HG02981 (cell line): ENCODE results near the gene NRXN3.
"Not testable (repeated sequence)": the region's sequence is repeated elsewhere in the genome, so short reads cannot be mapped to it uniquely, and the experiment has no call there.

Experiments
- ATAC-seq: cut with Tn5 transposase; IDR thresholded peaks from one replicate; pipeline ENCODE4 v1.9.1; 2021; ENCODE audit warnings: mild to moderate bottlenecking, moderate library complexity; ENCODE audit not compliant: unreplicated experiment

NRXN3 gene

DNA sequence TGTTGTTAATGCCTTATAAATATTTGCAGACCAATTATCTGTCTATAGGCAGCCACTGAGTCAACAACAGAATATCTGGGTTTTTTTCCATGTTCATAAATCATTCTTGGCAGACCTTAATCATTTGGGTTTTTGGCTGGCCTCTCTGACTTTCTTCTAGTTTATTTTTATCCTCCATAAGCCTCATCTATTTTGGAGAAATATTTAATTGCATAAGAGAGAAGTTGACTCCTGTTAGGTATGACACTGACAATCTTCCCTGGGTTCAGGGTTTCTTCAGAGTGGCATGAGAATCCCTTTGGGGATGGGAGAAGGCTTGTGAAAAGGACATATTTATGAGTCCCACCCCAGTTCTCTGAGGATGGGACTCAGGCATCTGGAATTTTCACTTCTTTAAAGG, 299.8 kb downstream of the NRXN3 start:
- ATAC-seq: no peak

DNA sequence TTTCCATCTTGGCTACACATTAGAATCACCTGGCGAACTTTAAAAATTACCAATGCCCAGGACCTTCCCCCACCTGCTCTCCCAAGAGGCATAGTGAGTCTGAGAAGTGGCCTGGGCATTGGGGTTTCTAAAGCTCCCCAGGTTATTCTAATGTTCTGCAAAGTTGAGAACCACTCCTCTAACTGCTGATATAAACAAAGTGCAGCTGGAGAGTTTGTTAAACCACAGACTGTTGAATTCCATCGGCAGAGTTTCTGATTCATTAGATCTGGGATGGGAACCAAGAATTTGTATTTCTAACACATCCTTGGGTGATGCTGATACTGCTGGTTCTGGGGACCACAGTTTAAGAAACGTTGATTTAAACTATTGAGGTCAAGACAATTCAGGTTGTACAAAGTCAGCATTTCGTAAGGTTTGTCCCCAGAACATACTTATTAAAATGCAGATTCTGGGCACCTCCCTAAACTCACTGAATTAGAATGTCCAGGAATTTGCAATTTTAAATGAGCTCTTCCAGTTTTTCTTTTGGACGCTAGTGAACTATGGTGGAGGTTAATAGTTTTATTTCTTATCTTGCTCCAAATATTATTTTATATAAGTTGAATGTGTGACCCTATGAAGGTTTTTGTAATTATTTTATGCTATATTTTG, 309.1 kb downstream of the NRXN3 start:
- no peak for ATAC-seq

DNA sequence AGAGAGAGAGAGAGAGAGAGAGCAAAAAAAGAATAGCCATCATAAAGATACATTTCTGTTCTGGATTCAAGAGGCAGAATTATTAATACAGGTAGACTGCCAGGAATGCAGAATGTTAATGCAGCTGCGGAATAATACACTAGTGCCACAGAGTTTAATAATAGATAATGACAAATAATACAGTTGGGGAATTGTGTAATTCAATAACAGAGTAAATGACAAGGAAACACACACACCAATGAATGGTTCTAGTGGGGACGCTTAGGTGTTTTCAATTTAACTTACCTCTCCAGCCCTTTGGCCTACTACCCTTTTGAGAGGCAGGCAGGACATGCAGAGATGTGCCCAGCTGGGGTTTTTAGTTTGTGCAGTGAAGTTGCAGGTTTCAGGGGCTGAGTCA, 313.9 kb downstream of the NRXN3 start:
- ATAC-seq: no peak

DNA sequence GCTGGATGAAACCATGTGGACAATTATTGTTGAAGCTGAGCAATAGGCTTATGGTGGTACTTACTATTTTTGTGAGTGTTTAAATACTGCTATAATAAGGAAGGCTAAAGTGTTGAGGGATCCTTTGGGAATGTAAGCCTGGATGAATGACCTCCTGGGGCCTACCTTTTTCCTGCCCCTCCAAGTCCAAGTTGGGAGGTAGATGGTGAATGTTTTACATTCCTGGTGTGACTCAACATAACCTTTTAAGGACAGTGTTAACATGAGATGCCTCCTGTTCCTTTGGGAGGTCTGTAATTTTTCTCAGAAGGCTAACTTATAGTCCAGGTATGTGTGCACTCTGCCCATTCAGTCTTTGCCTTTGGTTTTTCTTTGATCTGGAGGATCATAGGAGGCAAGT, 315.9 kb downstream of the NRXN3 start:
- ATAC-seq: no peak

DNA sequence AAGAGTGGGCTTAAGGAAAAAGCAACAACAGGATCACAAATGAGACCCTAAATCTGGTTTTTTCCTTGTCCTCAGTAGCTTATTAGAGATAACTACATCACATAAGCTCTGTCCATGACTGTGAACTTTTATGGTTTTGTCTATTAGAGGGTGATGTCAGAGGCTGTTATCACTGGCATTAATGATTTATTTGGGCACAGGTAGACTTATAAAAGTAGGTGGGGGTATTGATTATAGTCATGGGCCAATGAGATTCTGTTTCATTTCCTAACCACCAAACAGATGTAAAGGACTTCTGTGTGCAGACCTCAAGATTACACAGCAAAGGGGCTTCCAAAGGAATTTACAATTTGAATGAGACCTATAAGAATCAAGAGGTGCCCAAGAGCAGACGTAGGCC, 316.4 kb downstream of the NRXN3 start:
- ATAC-seq: no peak

DNA sequence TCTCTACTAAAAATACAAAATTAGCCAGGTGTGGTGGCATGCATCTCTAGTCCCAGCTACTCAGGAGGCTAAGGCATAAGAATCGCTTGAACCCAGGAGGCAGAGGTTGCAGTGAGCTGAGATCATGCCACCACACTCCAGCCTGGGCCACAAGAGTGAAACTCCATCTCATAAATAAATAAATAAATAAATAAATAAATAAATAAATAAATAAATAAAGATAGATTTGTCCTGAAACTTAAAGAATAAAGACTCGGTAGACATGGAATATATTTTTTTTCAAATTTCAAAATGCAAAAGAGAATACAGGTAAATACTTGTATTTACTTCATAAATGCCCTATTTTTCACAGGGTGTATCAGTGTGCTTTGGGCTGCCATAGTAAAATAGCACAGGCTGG, 317.4 kb downstream of the NRXN3 start:
- not testable (repeated sequence) for ATAC-seq

DNA sequence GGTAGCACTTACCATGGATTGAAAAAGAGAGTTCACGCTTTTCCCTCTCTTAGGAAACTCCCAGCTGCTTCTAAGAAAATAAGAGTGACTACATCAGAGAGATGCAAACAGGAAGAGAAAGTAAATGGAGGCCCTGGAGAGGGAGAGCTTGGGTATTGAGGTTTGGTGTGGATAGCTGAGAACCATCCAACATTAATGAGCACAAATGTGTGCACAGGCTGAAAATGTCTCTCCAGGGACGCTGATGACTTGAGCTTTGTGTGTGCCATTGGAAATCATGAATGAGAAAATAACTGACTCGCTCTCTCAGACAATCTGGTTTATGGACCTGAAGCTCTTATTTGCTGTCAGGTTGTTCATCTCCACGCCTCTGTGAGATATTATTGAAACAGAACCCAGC, 318.8 kb downstream of the NRXN3 start:
- ATAC-seq: no peak

DNA sequence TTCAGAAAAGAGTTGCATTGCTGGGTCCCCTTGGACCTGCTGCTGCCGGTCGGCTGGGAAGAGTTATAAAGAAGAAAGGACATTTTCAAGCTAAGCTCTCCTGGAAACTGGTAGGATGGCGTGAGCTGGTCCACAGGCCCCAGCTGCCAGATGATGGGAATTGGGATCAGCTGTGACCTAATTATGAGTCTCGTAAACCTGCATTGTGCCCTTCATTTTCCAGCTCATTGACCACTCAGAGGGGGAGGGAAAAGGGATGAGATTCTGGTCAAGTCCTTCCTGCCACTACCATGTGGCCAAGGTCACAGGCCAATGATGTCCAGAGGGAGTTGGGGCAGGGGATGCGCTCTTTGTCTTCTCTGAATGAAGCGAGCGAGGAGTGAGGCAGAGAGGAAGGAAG, 320.9 kb downstream of the NRXN3 start:
- no peak for ATAC-seq

DNA sequence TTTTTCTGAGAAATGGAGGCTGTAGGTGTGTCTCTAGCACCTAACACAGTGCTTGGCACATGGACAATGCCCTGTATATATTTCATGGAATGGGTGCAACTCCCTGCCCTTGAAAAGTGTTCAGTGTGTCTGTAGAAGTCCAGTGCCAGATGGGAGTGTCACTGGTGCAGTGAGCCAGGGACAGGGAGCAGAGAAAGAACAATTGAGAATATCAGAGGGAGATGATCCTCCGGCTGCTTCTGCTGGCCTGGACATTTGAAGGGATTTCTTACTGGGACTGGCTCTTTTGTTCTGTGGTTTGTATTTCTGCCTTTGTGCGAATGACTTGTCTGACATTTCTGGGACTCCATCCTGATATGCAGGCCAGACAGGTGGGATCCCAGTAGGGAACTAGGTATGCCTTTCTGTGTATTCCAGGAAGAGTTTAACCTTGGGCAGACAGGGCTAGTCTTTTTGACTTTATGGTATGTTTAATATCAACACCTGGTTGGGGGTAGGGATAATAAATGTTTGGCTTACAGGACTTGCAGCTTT, 328.0 kb downstream of the NRXN3 start:
- ATAC-seq: no peak

DNA sequence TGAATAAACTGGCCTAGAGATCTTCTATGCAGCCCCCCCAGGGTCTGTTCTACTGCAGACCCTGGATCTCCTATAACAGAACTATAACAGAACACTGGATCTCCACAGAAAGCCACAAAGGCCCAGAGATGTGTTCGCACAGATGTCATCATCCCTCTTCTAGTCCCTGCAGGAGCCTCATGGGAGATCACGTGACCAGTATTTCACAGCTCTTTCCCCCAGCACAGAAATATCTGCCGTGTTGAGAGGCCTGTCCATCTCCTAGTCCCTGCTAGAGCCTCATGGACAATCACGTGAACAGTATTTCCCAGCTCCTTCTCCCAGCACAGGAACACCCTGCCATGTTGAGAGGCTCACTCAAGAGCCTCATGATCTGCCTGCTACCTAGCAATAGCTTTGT, 331.7 kb downstream of the NRXN3 start:
- ATAC-seq: no peak

DNA sequence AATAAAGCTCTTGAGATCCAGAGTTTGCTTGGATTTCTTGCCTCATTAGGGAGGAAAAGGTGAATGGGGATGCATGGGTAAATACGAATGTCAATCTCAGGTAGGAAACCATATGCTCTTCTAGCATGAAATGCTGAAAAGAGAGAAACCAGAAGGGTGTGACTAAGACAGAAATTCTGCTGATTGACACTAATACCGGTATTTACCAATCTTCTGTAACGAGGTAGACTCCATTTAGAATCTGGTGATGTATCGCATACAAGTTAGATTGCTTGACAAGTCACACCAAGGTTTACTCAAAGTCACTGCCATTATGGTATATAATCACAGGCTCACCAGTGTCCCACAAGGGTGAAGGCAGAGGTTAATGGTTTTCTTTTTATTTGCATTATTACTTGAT, 337.9 kb downstream of the NRXN3 start:
- ATAC-seq: no peak

DNA sequence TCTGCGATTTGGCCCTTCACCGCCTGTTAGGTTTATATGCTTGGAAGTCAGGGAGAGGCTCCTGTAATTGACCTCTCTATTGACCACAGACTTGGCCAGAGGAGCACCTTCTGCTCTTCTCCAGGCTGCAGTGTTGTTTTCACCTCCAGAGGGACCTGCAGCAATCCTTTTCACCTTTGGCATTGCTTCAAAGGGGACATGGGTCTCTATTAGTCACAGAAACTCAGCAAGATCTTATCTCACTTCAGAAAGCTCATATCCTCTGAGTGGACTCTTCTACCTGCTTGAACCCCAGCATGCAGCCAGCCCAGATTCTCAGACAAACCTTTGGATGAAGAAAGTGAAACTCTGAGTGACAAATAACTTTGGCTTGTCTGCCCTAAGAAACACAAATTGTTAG, 339.3 kb downstream of the NRXN3 start:
- ATAC-seq: no peak

DNA sequence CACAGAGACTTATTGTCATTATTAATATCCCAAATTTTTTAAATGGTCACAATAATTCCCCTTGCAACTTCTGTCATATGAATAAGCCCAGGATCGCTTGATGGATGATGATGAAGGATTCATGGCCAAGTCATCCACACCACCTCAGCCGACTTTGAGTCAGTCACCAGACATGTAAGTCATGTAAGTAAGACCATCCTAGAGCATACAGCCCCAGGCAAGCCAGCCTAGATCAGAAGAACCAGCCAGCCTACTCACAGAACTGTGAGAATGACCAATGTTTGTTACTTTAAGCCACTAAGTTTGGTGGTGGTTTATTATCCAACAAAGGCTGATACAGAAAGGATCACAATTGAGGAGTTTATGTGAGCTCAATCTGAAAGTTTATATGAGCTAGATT, 341.8 kb downstream of the NRXN3 start:
- ATAC-seq: no peak

DNA sequence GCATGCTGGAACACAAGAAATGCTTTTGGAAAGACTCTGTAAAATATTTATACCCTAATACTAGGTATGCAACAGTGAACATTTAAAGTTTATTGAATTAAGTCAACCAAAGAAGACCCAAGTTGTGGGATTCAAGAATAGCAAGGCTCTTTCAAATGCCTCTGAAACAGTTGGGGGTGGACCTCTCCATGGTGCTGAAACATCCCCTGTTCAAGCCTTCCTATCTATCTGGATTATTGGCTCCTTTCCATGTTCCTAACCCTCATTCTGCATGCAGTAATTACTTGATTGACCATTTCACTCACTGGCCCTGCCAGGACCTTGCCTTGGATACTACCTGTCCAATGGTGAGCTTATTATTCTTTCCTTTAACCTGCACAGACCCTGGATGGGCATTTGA, 349.7 kb downstream of the NRXN3 start:
- ATAC-seq: no peak

DNA sequence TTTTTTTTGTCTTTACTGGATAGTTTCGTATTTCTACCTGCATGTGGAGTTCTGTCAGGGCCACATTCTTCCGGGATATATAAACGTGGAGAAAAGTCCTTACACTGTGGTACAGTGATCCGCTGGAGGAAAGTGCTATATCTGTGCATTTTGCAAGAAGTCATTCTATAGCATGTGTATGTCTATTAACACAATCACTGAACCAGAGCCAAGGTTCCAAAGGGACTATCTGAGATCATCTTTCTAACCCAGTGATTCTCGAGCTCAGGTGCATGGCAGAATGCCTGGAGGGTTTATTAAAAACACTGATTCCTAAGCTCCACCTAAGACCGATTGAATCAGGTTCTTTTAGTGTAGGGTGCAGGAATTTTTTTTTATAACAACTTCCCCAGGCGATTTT, 354.0 kb downstream of the NRXN3 start:
- no peak for ATAC-seq

DNA sequence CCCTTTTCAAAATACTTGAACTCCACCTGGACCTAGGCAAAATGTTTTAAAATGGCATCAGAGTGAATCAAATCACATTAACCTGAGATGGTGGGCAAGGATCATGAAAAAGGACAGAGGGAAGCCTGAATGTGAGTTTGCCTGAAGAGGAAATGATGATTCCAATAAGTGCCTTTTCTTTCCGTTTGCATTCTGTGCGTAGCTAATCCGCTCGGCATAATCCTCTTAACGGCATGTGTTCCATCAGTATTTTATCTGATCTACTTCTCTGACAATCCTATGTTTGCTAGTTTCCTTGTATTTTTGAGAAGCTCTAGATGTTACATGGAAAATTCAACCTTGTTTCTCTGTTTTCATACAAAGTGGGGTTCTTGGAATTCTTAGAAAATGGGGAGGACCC, 354.6 kb downstream of the NRXN3 start:
- ATAC-seq: no peak

DNA sequence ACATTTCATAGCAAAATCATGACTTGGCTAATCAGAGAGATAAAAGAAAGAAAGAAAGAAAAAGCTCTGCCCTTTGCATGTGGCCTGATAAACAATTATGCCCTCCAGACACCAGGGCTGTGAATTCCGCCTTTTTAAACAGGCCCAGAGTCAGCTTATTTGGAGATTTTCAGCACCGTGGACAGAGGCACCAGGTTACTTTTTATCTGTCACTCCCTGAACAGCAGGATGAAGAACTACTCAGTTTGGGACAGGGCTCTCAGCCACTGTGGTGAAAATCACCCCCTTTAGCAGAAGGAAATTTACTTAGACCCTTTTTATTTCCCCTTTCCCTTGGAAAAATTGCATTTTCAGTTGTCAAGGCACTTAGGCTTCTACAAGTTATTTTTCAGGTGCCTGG, 359.9 kb downstream of the NRXN3 start:
- ATAC-seq: no peak

DNA sequence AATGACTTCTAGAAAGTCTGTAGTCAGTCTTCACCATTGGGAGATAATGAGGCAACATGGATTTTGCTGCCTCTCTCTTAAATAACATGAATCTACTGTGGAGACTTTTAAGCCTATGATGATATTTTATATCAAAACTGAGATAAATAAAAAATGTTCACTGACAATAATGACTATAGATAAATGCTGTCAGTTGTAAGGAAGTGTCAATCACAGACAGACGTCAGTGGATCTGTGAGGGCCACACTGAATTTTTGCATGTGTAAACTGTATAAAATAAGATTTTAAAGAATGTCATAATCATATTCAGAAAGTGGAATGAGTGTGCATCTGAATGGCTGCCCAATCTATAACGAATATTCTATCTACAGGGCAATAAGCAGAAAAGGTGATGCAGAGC, 364.0 kb downstream of the NRXN3 start:
- ATAC-seq: no peak

DNA sequence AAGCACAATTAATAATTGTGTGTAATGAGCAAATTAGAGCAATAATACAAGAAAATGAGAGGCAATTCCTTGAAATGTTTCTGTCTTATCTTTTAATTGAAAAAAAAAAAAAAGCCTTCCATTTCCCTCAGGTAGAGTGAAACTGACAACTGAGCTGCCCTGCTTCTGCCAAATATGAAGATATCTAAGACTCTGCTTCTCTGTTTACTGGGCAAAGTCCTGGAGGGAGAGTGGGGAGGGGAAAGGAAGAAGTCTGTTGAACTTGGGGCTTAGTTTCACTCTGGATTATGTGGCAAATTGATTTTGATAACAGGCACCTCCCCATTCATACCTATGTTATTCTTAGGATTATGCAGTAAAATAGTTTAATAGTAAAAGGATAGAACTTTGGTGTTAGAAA, 364.9 kb downstream of the NRXN3 start:
- ATAC-seq: no peak

DNA sequence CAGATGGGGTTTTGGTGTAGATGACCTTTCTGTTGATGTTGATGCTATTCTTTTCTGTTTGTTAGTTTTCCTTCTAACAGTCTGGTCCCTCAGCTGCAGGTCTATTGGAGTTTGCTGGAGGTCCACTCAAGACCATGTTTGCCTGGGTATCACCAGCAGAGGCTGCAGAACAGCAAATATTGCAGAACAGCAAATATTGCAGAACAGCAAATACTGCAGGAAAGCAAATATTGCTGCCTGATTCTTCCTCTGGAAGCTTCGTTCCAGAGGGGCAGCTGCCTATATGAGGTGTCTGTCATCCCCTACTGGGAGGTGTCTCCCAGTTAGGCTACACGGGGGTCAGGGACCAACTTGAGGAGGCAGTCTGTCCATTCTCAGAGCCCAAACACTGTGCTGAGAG, 371.6 kb downstream of the NRXN3 start:
- ATAC-seq: not testable (repeated sequence)

DNA sequence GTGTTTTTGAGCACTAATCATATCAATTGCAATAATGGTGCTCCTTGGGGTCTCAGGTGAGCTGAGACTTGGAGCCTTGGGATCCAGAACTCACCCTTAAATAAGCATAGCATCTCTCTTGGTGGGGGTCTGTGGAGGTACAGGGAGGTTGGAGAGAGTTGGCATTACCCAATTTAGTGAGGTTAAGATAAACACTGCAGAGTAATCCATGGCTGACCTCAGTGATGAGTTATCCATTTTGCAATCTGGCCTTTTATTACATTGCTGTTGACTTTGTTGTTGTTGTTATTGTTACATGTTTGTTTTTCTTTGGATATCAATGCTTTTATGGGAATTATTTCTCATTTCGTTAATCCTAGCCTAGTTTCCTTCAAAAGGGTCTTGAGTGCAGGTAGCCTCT, 373.3 kb downstream of the NRXN3 start:
- no peak for ATAC-seq

DNA sequence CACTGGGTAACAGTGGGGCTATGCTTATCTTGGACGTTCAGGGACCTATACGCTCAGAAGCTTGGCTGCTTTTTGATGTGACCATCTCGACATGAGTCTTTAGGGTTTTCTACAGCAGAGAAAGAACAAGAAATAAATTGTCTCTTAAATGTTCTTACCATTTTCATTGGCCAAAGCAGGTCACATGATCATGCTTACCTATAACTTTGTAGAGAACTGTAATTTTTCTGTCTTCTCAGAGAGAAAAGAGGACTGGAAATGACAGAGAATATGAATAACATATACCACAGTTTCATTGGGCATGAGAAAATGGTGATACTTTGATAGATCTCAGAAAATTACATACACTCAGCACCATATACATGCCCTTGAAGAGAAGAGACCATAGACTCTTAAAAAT, 390.9 kb downstream of the NRXN3 start:
- no peak for ATAC-seq
